ENCODE data around the gene DCC. TPM values are rescaled to one million over a fixed set of nuclear protein-coding genes. Genes with fewer than 3 reads are reported as not detected.

The DCC gene
- total and polyA plus RNA-seq, 2 of the 8 experiments (the other 6 are each of a cell fraction or from before 2014, with no cell fraction given) = 0.14 to 1.4 TPM

DNA sequence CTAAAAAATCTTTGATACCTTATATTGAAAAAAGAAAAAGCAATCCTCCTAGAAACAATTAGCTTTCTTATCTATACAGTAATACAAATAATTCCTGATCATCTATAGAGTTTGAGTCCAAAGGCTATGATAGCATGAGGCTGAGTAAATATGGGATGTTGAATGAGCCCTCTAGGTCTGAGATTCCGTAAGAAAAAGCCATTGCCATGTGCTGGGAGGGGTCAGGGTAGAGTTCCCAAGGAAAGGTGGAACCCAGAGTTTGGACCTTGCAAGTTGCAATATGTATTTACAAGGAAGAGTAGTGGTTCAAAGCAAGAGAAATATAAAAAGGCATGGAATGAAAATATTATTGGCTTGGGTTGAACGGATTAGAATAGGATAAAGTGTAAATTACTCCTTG is 178.1 kb downstream of the DCC start:
- Histone ChIP-seq H3K9me3 (ENCODE audit: insufficient read depth in 2 of 2, low read depth in 1 of 2, low read length in 1 of 2) (no peaks in the 10 kb centered on the region), H2AK5ac (ENCODE audit: low read depth, low read length) (no peak overlapping the region), H4K5ac (ENCODE audit: insufficient read length, low read depth, low read length) (no peak overlapping the region), H3K27ac (ENCODE audit: low read depth, low read length) (no peak overlapping the region), H3K56ac (replicated peaks; ENCODE audit: insufficient read length, low read depth, low read length) (no peak overlapping the region), H4K91ac (replicated peaks; ENCODE audit: insufficient read length, low read length) (no peak overlapping the region), H2AFZ (ENCODE audit: low read length) (no peak overlapping the region), H3K79me1 (ENCODE audit: low read depth, low read length) (no peaks in the 10 kb centered on the region), H2BK12ac (ENCODE audit: low read depth, low read length) (no peak overlapping the region), H3K27me3 (replicated peaks in 1 of 4; ENCODE audit: control insufficient read depth in 3 of 4, extremely low read depth in 1 of 4, insufficient read depth in 3 of 4, low read length in 3 of 4) (peaks cover 0 to 1% (median 0%) of the 10 kb centered on the region in 4 experiments; a peak in 1 of 7 replicates), H3K9ac (replicated peaks in 1 of 4; ENCODE audit: extremely low read depth in 1 of 4, low read depth in 3 of 4, low read length in 3 of 4) (no peak overlapping the region), H2BK20ac (ENCODE audit: low read length) (no peak overlapping the region), H3K4ac (replicated peaks; ENCODE audit: insufficient read length, low read depth, low read length) (no peak overlapping the region), H4K8ac (ENCODE audit: extremely low read depth, insufficient read depth, low read length) (no peak overlapping the region), H3K4me1 (replicated peaks in 1 of 4; ENCODE audit: control insufficient read depth in 3 of 4, insufficient read depth in 4 of 4, low read length in 3 of 4) (no peaks in the 10 kb centered on the region), H4K20me1 (replicated peaks in 1 of 2; ENCODE audit: control insufficient read depth in 1 of 2, insufficient read depth in 2 of 2, low read length in 2 of 2) (peaks cover 0 to 2% of the 10 kb centered on the region in 2 experiments), H3K18ac (ENCODE audit: extremely low read depth, low read length) (no peak overlapping the region), H3K4me2 (ENCODE audit: insufficient read depth in 1 of 2, low read depth in 2 of 2, low read length in 2 of 2) (no peak overlapping the region), H3K79me2 (ENCODE audit: control insufficient read depth in 1 of 2, insufficient read depth in 2 of 2, low read length in 2 of 2) (no peaks in the 10 kb centered on the region), H2BK120ac (replicated peaks; ENCODE audit: low read depth, low read length) (no peak overlapping the region), H2BK15ac (ENCODE audit: low read length) (no peak overlapping the region), H2BK5ac (ENCODE audit: low read depth, low read length) (no peak overlapping the region), H3K14ac (ENCODE audit: insufficient read length) (no peak overlapping the region), H3K36me3 (ENCODE audit: control insufficient read depth in 2 of 4, insufficient read depth in 4 of 4, low read length in 3 of 4) (no peaks in the 10 kb centered on the region; a peak in 1 of 8 replicates), H3K23me2 (ENCODE audit: low read depth, low read length) (no peaks in the 10 kb centered on the region), H3K23ac (ENCODE audit: insufficient read length) (no peak overlapping the region), H3K4me3 (ENCODE audit: extremely low read depth in 1 of 4, insufficient read depth in 2 of 4, low read depth in 3 of 4, low read length in 4 of 4) (no peak overlapping the region)
- no peak for TF ChIP-seq JUND (IDR thresholded peaks at IDR 0.05; ENCODE audit: low read length)
- ChIA-PET POLR2A (ENCODE audit: partially characterized antibody) (no interaction called here), CTCF (ENCODE audit: partially characterized antibody) (interaction anchor here (0.5 kb wide), 1 partner anchor 139 kb away, joined by 3 read pairs; no protein-coding TSS in a partner anchor)
- no peak for DNase-seq (ENCODE audit: low read depth in 1 of 2, low spot score in 2 of 2)
- WGBS, 2 experiments (ENCODE audit: extremely low coverage in 1 of 2, insufficient coverage in 1 of 2, insufficient read length in 1 of 2, insufficient replicate concordance in 2 of 2, low coverage in 1 of 2, low lambda C conversion rate in 2 of 2, missing lambda C conversion rate in 1 of 2) = 93% methylated on average over 2 of the region's 2 CpGs; no CpG with 5 or more reads in 1 of the 2 experiments
- FAIRE-seq = no peak

All from H1 (cell line).